Mucosa of stomach (tissue), 1 donor: ENCODE measurements around the gene PPP1R15B.

Experiments
- H3K27me3 ChIP-seq: one replicate; pipeline ENCODE4 v1.7.0; 2013; ENCODE audit warnings: mild to moderate bottlenecking, low read length; ENCODE audit not compliant: control insufficient read depth, insufficient read depth
- H3K36me3 ChIP-seq: one replicate; pipeline ENCODE4 v1.7.0; 2013; ENCODE audit warnings: low read length; ENCODE audit not compliant: control insufficient read depth, insufficient read depth
- H3K4me1 ChIP-seq: one replicate; pipeline ENCODE4 v1.7.0; 2013; ENCODE audit warnings: mild to moderate bottlenecking, low read length; ENCODE audit not compliant: control insufficient read depth, insufficient read depth
- H3K4me3 ChIP-seq: one replicate; pipeline ENCODE4 v1.7.0; 2013; ENCODE audit warnings: low read length
- H3K9ac ChIP-seq: one replicate; pipeline ENCODE4 v1.7.0; 2013; ENCODE audit warnings: mild to moderate bottlenecking, low read length, moderate library complexity
- H3K9me3 ChIP-seq: one replicate; pipeline ENCODE4 v1.7.0; 2013; ENCODE audit warnings: mild to moderate bottlenecking, low read length, moderate library complexity; ENCODE audit not compliant: control insufficient read depth
- donor health status: Pancreatic carcinoma.

PPP1R15B gene

DNA sequence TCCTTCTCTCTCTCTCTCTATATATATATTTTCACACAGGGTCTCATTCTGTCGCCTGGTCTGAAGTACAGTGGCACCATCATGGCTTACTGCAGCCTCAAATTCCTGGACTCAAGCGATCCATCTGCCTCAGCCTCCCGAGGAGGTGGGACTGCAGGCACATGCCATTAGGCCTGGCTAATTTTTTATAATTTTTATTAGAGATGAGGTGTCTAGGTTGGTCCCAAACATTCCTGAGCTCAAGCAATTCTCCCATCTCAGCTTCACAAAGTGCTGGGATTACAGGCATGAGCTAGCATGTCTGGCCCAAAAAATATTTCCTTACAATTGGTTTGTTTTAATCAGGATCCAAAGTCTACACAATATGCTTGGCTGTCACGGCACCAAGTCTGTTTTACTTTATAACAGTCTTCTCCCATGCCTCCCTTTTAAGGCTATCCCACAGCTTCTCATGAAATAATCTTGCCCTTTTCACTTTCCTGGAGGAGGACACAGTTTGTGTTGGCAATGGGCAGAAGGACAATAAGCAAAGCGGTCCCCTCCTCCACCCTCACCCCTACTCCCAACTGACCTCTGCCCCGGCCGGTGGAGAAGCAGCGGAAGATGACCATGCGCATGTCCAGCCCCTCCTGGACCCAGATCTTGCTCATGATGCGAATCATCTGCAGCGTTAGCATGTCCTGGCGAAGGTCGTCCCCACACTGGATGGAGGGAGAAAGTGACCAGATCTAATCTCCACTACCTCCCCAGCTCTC, 28.2 kb upstream of the PPP1R15B start:
- Histone ChIP-seq H3K36me3 (peaks cover 45% of the 10 kb centered on the region), H3K27me3 (no peaks in the 10 kb centered on the region), H3K4me1 (peaks cover 6% of the 10 kb centered on the region), H3K9me3 (no peaks in the 10 kb centered on the region), H3K9ac (no peak overlapping the region), H3K4me3 (no peak overlapping the region)

DNA sequence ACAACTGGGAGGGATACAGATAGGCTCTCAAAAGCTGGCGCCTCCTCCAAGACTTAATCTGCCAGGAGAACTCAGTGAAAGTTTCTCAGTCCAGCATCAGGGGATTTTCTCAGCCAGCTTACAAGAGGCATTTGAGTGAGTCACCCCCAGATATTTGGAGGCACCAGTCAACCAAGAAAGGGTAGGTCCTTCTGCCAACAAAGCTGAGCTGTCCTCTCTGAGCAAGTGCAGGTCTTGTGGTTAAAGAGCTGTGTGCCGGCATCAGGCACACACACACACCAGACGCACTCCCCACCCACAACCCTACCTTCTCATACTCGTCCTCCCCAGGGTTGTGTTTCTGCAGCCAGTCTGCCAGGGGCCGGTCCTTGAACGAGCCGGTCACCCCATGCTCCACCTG, 27.0 kb upstream of the PPP1R15B start:
- Histone ChIP-seq H3K4me3 (no peak overlapping the region), H3K36me3 (peaks cover 36% of the 10 kb centered on the region), H3K9ac (no peak overlapping the region), H3K27me3 (no peaks in the 10 kb centered on the region), H3K4me1 (peaks cover 6% of the 10 kb centered on the region), H3K9me3 (no peaks in the 10 kb centered on the region)

DNA sequence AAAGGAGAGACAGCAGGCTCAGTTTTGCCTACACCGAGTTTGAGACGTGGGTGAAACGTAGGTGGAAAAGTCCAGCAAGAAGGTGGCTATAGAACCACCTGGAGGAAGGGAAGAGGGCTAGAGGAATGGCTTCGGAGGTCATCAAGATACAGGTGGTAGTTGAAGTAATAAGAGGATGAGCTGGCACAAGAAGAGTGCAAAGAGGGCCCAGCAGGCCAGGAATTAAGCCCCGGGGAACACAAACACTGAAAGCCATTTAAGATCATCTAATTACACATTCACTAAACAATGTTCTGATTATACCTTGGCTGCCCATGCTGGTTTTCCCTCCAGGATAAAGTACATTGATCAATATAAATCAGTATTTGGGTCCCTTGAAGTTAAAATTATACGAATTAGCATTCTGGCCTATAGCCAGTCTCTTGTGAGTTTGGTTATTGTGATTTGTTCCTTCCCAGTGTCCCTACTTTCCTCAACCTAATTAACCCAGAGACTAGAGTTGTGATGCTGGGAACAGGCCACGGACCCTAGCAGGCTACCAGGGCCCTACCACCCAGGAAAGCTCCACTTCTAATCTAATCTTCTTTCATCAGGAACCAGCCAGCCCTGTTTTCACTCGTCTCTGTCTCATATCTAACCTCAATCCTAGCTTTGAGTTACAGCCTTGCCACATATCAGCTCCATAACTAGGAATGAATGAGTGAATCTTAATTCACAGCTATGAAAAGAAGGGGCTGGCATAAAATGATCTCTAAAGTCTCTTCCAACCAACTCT, 26.4 kb upstream of the PPP1R15B start:
- H3K9ac ChIP-seq: no peak overlapping the region
- no peak overlapping the region for H3K4me3 ChIP-seq
- no peaks in the 10 kb centered on the region for H3K9me3 ChIP-seq
- H3K27me3 ChIP-seq: no peaks in the 10 kb centered on the region
- peaks cover 6% of the 10 kb centered on the region for H3K4me1 ChIP-seq
- peaks cover 42% of the 10 kb centered on the region for H3K36me3 ChIP-seq

DNA sequence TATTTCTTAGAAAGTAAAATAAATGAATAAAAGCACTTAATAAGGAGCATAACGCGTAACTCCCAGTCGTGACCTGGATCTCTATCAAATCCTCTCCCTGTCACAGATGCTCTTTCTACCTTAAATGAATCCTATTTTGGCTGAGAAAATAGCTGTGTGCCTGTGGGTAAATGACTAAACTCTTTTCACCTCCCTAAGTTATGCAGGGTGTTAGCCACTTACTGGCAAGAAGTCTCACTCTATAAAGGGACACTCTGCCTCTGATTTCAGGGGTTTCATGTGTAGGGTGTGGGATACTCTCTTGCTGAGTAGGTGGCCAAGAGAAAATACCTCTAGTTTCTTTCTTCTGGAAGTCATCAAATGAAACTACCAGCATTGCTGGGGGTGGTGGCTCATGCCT, 24.3 kb upstream of the PPP1R15B start:
- Histone ChIP-seq H3K9me3 (no peaks in the 10 kb centered on the region), H3K27me3 (no peaks in the 10 kb centered on the region), H3K9ac (no peak overlapping the region), H3K36me3 (peaks cover 41% of the 10 kb centered on the region), H3K4me3 (no peak overlapping the region), H3K4me1 (peaks cover 6% of the 10 kb centered on the region)

DNA sequence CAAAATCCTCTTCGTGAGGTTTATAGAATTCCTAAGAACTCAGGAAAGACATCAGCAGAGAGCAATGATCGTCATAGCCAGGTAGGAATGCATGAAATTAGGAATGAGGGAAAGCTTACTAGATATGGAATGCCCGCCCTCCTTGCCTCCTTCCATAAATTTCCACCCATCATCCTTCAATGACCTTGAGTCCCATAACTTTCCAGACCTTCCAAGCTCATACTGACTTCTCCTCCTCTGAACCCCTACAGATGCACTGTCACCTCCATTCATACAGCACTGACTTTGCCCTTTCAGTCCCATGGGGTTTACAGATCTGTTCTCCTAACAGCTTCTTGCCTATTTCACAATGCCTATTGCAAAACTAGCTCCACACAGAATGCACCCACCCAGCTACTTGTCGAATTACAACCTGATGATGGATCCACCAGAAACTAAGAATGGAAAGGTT, 23.8 kb upstream of the PPP1R15B start:
- Histone ChIP-seq H3K27me3 (no peaks in the 10 kb centered on the region), H3K9ac (no peak overlapping the region), H3K4me1 (peaks cover 6% of the 10 kb centered on the region), H3K9me3 (no peaks in the 10 kb centered on the region), H3K36me3 (peaks cover 41% of the 10 kb centered on the region), H3K4me3 (no peak overlapping the region)

DNA sequence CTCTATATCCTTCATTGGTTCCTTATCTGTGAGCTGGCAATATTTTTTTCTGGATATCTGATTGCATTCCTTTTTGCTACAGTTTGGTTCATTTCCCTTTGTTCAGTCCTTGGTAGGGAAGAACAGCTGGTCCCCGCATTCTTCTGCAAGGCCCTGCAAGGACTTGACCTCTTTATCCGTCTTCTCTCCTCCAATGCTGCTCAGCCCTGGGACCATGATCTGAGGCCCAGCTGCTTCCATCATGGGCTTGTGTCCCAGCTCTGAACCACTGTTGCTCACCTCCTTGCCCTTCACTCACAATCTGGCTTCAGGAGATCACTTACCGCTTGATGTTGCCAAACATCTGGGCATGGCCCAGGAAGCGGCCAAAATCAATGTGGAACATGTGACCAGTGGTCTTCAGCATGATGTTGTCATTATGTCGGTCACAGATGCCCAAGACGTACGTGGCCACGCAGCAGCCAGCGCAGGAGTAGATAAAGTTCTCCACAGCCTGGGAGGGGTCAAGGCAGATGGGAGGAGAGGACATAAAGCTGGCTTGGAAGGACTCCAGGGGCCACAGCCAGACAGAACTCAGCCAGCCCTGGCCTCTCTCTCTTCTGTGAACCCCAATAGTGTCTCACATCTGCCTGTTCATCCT, 22.6 kb upstream of the PPP1R15B start:
- H3K4me3 ChIP-seq: no peak overlapping the region
- peaks cover 41% of the 10 kb centered on the region for H3K36me3 ChIP-seq
- no peaks in the 10 kb centered on the region for H3K9me3 ChIP-seq
- no peak overlapping the region for H3K9ac ChIP-seq
- peaks cover 6% of the 10 kb centered on the region for H3K4me1 ChIP-seq
- no peaks in the 10 kb centered on the region for H3K27me3 ChIP-seq

DNA sequence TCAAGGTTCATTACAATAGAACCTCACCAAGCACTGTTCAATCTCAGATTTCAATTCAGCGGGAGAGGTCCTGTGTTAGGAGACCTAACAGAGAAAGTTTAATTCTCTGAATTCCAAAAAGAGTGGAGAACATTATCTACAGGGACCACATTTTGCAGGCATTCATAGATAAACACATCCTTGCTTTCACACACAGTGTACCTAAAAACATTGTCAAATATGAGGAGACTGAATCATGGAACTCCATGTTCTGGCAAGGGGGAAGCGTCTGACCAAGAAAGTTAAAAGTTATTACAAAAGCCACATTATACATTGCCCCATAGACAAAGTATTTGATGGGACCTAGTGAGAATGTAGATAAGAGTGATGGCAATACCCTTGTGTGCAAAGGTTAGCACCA, 21.1 kb upstream of the PPP1R15B start:
- H3K9me3 ChIP-seq: no peaks in the 10 kb centered on the region
- no peaks in the 10 kb centered on the region for H3K4me1 ChIP-seq
- H3K36me3 ChIP-seq: peaks cover 32% of the 10 kb centered on the region
- no peaks in the 10 kb centered on the region for H3K27me3 ChIP-seq
- no peak overlapping the region for H3K4me3 ChIP-seq
- H3K9ac ChIP-seq: no peak overlapping the region

DNA sequence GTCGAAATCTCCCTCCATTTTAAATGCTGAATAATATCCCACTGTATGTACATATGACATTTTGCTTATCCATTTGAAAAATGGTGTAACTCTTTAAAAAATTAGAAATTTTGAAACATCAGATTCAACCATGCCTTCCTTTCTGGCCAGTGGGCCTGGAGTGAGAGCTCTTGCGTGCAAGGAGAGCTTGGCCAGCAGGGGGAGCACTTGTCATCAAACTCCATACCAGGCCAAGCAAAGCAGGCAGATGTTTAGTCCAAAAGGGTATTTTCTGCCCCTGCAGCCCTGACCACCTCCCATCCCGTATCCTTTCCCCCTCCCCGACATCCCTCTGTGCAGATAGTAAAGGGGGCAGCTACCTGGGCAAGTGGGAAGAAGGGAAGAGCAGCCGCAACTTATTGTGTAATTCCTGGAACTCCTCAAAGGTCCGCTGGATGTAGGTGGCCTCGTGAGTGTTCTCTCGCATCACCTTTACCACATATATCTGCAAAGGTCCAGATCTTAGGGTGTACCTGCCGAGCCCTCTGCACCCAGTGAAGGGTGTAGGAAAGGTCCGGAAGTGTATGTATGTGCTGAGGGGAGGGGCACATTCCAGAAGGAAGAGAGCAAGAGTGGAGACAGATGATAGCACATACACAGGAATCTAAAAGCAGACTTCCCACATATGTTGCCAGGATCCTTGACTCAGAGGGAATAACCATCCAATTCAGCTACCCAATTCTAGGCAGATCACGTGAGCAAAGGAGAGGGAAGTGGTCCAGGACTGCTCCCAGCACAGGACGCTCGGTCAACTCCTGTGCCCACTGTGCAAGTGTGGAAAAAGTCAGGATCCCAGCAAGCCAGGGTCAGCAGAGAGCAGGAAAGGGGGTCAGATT, 19.9 kb upstream of the PPP1R15B start:
- Histone ChIP-seq H3K4me3 (no peak overlapping the region), H3K9me3 (no peaks in the 10 kb centered on the region), H3K27me3 (no peaks in the 10 kb centered on the region), H3K9ac (no peak overlapping the region), H3K4me1 (no peaks in the 10 kb centered on the region), H3K36me3 (peaks cover 34% of the 10 kb centered on the region)

DNA sequence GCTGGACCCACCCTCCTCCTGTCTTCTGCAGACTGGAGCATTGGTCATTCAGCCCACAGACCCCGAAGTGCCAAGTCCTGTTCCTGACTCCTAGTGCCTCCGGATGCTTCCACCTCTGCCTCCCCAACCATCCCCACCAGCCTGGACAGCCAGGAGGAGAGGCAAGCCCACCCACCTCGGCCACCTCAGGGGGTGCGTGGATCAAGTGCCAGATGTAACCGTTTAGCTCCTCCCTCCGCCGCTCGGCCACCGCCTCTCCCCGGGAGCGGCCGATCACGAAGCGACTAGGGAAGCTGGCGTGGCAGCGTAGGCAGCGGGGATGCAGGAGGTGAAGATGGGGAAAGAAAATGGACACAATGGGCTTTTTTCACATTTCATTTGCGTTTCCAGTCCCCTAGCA, 18.1 kb upstream of the PPP1R15B start:
- H3K9ac ChIP-seq: no peak overlapping the region
- H3K9me3 ChIP-seq: no peaks in the 10 kb centered on the region
- H3K36me3 ChIP-seq: peaks cover 31% of the 10 kb centered on the region
- no peaks in the 10 kb centered on the region for H3K4me1 ChIP-seq
- H3K27me3 ChIP-seq: no peaks in the 10 kb centered on the region
- no peak overlapping the region for H3K4me3 ChIP-seq

DNA sequence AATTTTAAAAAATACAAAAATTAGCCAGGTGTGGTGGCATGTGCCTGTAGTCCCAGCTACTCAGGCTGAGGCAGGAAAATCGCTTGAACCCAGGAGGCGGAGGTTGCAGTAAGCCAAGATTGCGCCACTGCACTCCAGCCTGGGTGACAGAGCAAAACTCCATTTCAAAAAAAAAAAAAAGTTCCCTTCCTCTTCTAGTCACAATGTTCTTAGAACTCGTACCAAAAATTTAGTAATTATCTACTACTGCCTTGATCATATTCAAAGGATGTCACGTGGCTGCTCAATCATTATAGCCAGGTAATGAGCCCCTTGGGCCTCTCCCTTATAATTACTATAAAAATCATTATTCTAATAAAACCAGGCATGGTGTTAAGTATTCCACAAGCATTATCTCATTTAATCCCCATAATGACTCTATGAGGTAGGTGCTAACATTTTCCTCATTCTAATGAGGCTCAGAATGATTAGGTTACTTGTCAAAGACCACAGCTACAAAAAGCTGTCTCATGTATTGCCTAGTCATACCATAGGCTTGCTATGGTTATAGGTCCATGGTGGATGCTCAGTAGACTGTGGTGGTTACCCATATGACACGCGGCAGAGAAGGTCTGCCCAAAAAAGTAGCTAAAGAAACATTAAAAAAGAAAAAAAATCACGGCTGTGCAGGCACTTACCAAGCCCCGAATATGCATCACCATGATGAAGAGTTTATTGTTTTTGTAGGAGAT, 15.5 kb upstream of the PPP1R15B start:
- Histone ChIP-seq H3K9ac (no peak overlapping the region), H3K9me3 (no peaks in the 10 kb centered on the region), H3K4me3 (no peak overlapping the region), H3K4me1 (no peaks in the 10 kb centered on the region), H3K36me3 (peaks cover 22% of the 10 kb centered on the region), H3K27me3 (no peaks in the 10 kb centered on the region)

DNA sequence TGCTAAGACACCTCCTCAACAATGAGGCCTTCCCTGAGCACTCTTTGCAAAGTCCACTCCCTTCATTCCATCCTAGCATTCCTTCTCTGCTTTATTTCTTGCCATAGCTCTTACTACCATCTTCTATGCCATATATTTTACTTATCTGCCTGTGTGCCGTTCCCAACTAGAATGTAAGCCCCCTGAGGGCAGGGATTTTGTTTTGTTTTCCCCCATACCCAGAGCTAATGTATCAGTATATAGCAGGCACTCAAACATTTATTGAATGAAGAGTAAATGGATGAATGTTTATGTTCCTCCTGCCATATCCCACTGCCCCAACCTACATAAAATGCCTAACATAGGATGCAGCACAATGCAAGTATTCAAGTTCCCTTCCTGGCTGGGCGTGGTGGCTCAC, 14.9 kb upstream of the PPP1R15B start:
- H3K9ac ChIP-seq: no peak overlapping the region
- peaks cover 16% of the 10 kb centered on the region for H3K36me3 ChIP-seq
- no peak overlapping the region for H3K4me3 ChIP-seq
- H3K27me3 ChIP-seq: no peaks in the 10 kb centered on the region
- no peaks in the 10 kb centered on the region for H3K4me1 ChIP-seq
- no peaks in the 10 kb centered on the region for H3K9me3 ChIP-seq
